Vagina (tissue), 2 donors: ENCODE results near the gene INHBC.

Source experiments
- CTCF ChIP-seq, 3 experiments: fragments of 450-650 bp in 2 of 3; fragments of 200-600 bp in 1 of 3; sonication (generic) in 1 of 3; IDR thresholded peaks; one replicate each; pipeline ENCODE4 v1.5.1; 2017 to 2019; ENCODE audit warnings: antibody characterized with exemption in 3 of 3, mild to moderate bottlenecking in 2 of 3, moderate library complexity in 2 of 3
- POLR2A ChIP-seq, 2 donors: fragments of 450-650 bp; IDR thresholded peaks; one replicate each; pipeline ENCODE4 v1.6.1; 2017; ENCODE audit warnings: antibody characterized with exemption in 2 of 2, mild to moderate bottlenecking in 2 of 2, moderate library complexity in 2 of 2

- TF ChIP-seq CTCF (IDR thresholded peaks at IDR 0.05) (no peak), POLR2A (IDR thresholded peaks at IDR 0.05) (no peak)
Measured at GRCh38 chr12:57467212-57467874, 32.8 kb downstream of the INHBC start.
